ENCODE measurements around the gene PHRF1. TPM values are rescaled to one million over a fixed set of nuclear protein-coding genes. Genes with fewer than 3 reads are reported as not detected.

PHRF1 gene
- total RNA-seq, 6 donors from 2014 or later, result 25.7 to 93.2 (median 37.9) TPM

- Histone ChIP-seq H3K36me3 (no peaks in the 10 kb centered on the region), H3K27ac (peak overlapping the region; percentile 52 to 68 (median 60)), H3K4me3 (peak overlapping the region; percentile 71 to 96 (median 78)), H3K9me3 (no peaks in the 10 kb centered on the region), H3K4me1 (peaks cover 45 to 63% (median 51%) of the 10 kb centered on the region in 4 donors), H3K27me3 (no peaks in the 10 kb centered on the region)
- DNase-seq, result no peak
- peak in 1 of 2 donors; percentile 17 for ATAC-seq (ENCODE audit: low FRiP score in 2 of 2)
- 2 to 3% methylated on average over 21 of the region's 81 CpGs for WGBS, 2 donors
- TF ChIP-seq POLR2A (IDR thresholded peaks at IDR 0.05) (peak in 2 of 4 donors; percentile 10 to 41), CTCF (IDR thresholded peaks at IDR 0.05) (peak in 1 of 6 experiments; percentile 15), EP300 (IDR thresholded peaks at IDR 0.05) (no peak), POLR2AphosphoS5 (IDR thresholded peaks at IDR 0.05) (peak in 1 of 2 donors; percentile 18)
Measured at GRCh38 chr11:575313-575995, 816 bp upstream of the PHRF1 start.

- no peaks in the 10 kb centered on the region for H3K27me3 ChIP-seq
- ATAC-seq (ENCODE audit: low FRiP score in 2 of 2) (no peak), DNase-seq (peak in 1 of 2 donors; percentile 86)
- H3K9me3 ChIP-seq, result no peaks in the 10 kb centered on the region
- peaks cover 45 to 61% (median 54%) of the 10 kb centered on the region in 4 donors for H3K4me1 ChIP-seq
- peaks cover 0 to 4% (median 4%) of the 10 kb centered on the region in 4 donors for H3K36me3 ChIP-seq
- peak overlapping the region; percentile 78 to 96 (median 84) for H3K4me3 ChIP-seq
- 1 to 6% methylated on average over 15 to 25 of the region's 48 CpGs for WGBS, 2 donors
- TF ChIP-seq POLR2AphosphoS5 (IDR thresholded peaks at IDR 0.05) (no peak), EP300 (IDR thresholded peaks at IDR 0.05) (no peak), CTCF (IDR thresholded peaks at IDR 0.05) (no peak), POLR2A (IDR thresholded peaks at IDR 0.05) (no peak)
- H3K27ac ChIP-seq, result peak overlapping the region; percentile 92 to 97 (median 94)
Measured at GRCh38 chr11:576811-577610, 741 bp downstream of the PHRF1 start.

GRCh38 chr11:577611-577894 is 1.3 kb downstream of the PHRF1 start:
- peak overlapping the region in 3 of 4 donors; percentile 80 to 96 (median 88) for H3K4me3 ChIP-seq
- ATAC-seq (ENCODE audit: low FRiP score in 2 of 2) (no peak), DNase-seq (peak in 1 of 2 donors; percentile 23)
- 54 to 93% methylated on average over 3 to 6 of the region's 6 CpGs for WGBS, 2 donors
- peak overlapping the region in 3 of 4 donors; percentile 92 to 97 (median 92) for H3K27ac ChIP-seq
- TF ChIP-seq EP300 (IDR thresholded peaks at IDR 0.05) (no peak), POLR2A (IDR thresholded peaks at IDR 0.05) (no peak), POLR2AphosphoS5 (IDR thresholded peaks at IDR 0.05) (no peak), CTCF (IDR thresholded peaks at IDR 0.05) (no peak)
- no peaks in the 10 kb centered on the region for H3K9me3 ChIP-seq
- no peaks in the 10 kb centered on the region for H3K27me3 ChIP-seq
- peaks cover 45 to 61% (median 54%) of the 10 kb centered on the region in 4 donors for H3K4me1 ChIP-seq
- H3K36me3 ChIP-seq, result peaks cover 3 to 10% (median 6%) of the 10 kb centered on the region in 4 donors

GRCh38 chr11:578276-579035 is 2.2 kb downstream of the PHRF1 start:
- no peak for DNase-seq
- H3K9me3 ChIP-seq, result no peaks in the 10 kb centered on the region
- 79 to 81% methylated on average over 20 to 21 of the region's 21 CpGs for WGBS, 2 donors
- TF ChIP-seq POLR2AphosphoS5 (IDR thresholded peaks at IDR 0.05) (no peak), EP300 (IDR thresholded peaks at IDR 0.05) (no peak), POLR2A (IDR thresholded peaks at IDR 0.05) (no peak), CTCF (IDR thresholded peaks at IDR 0.05) (no peak)
- no peak overlapping the region for H3K4me3 ChIP-seq
- H3K4me1 ChIP-seq, result peaks cover 44 to 59% (median 49%) of the 10 kb centered on the region in 4 donors
- ATAC-seq (ENCODE audit: low FRiP score in 2 of 2), result no peak
- H3K36me3 ChIP-seq, result peaks cover 4 to 19% (median 15%) of the 10 kb centered on the region in 4 donors
- H3K27ac ChIP-seq, result no peak overlapping the region
- no peaks in the 10 kb centered on the region for H3K27me3 ChIP-seq

All from upper lobe of left lung (tissue), 6 donors.